Gastroesophageal sphincter (tissue), 4 donors: ENCODE data around the gene SLC39A6. TPM values are rescaled to one million over a fixed set of nuclear protein-coding genes. Genes with fewer than 3 reads are reported as not detected.

Experiments used
- ATAC-seq: fragments of 150-250 bp; one replicate; pipeline ENCODE4 v1.9.1; 2016; ENCODE audit warnings: mild to moderate bottlenecking, moderate library complexity
- H3K27ac ChIP-seq, 4 donors: fragments of 200-600 bp; sonication (generic) in 3 of 4; 1 replicate in 3 of 4; 2 replicates in 1 of 4; pipeline ENCODE4 v1.5.1; 2016 to 2019
- H3K27me3 ChIP-seq: fragments of 200-600 bp; sonication (generic); one replicate; pipeline ENCODE4 v1.5.1; 2019
- H3K36me3 ChIP-seq, 2 donors: fragments of 200-600 bp; sonication (generic); one replicate each; pipeline ENCODE4 v1.5.1; 2019; ENCODE audit warnings: control low read depth in 1 of 2
- H3K4me1 ChIP-seq, 3 donors: fragments of 200-600 bp; sonication (generic); 1 replicate in 2 of 3; 2 replicates in 1 of 3; pipeline ENCODE4 v1.5.1; 2016 to 2019; ENCODE audit warnings: control low read depth in 2 of 3
- H3K4me3 ChIP-seq, 2 donors: fragments of 200-600 bp; sonication (generic); one replicate each; pipeline ENCODE4 v1.5.1; 2019; ENCODE audit warnings: mild to moderate bottlenecking in 1 of 2, moderate library complexity in 1 of 2
- H3K9me3 ChIP-seq, 3 donors: fragments of 200-600 bp; sonication (generic); one replicate each; pipeline ENCODE4 v1.5.1; 2017 to 2019; ENCODE audit warnings: control low read depth in 2 of 3
- CTCF ChIP-seq, 4 experiments: fragments of 200-600 bp in 2 of 4; fragments of 450-650 bp in 2 of 4; sonication (generic) in 1 of 4; IDR thresholded peaks; one replicate each; pipeline ENCODE4 v1.5.1; 2017 to 2019; ENCODE audit warnings: antibody characterized with exemption in 4 of 4, mild to moderate bottlenecking in 2 of 4, moderate library complexity in 2 of 4
- EP300 ChIP-seq: sonication (generic); formaldehyde crosslinking; IDR thresholded peaks from one replicate; pipeline ENCODE4 v1.6.1; 2017; ENCODE audit warnings: antibody characterized with exemption, mild to moderate bottlenecking
- POLR2A ChIP-seq, 2 donors: fragments of 450-650 bp; IDR thresholded peaks; one replicate each; pipeline ENCODE4 v1.6.1; 2017; ENCODE audit warnings: antibody characterized with exemption in 2 of 2, mild to moderate bottlenecking in 2 of 2, moderate library complexity in 1 of 2
- POLR2AphosphoS5 ChIP-seq: sonication (generic); formaldehyde crosslinking; IDR thresholded peaks from one replicate; pipeline ENCODE4 v1.6.1; 2017; ENCODE audit warnings: antibody characterized with exemption
- WGBS, 2 donors: methylation state at CpG; one replicate each; pipeline ENCODE4 v1.1.5; 2018; ENCODE audit warnings: low coverage in 1 of 2; 5-methylcytosine and 5-hydroxymethylcytosine counted together
- total RNA-seq, 4 donors: library from RNA; depleted of rRNA; stranded (reverse); fragments of >200 nt; gene quantifications; one replicate each; pipeline ENCODE4 v1.1.0, GENCODE V29; 2016

SLC39A6 gene
- total RNA-seq, 4 donors from 2014 or later = 24.1 to 49.2 (median 36.5) TPM

- Histone ChIP-seq H3K27ac (no peak overlapping the region), H3K4me3 (no peak overlapping the region), H3K36me3 (peaks cover 12 to 98% of the 10 kb centered on the region in 2 donors), H3K27me3 (no peaks in the 10 kb centered on the region), H3K9me3 (no peaks in the 10 kb centered on the region), H3K4me1 (peaks cover 0 to 11% (median 0%) of the 10 kb centered on the region in 3 donors)
- ATAC-seq = no peak
- 82 to 87% methylated on average over 3 of the region's 4 CpGs for whole genome bisulfite sequencing, 2 donors
- TF ChIP-seq CTCF (IDR thresholded peaks at IDR 0.05) = no peak
- no peak for TF ChIP-seq EP300
- no peak for TF ChIP-seq POLR2A (IDR thresholded peaks at IDR 0.05)
Observed at GRCh38 chr18:36160959-36161371, 31.8 kb upstream of the SLC39A6 start.

DNA sequence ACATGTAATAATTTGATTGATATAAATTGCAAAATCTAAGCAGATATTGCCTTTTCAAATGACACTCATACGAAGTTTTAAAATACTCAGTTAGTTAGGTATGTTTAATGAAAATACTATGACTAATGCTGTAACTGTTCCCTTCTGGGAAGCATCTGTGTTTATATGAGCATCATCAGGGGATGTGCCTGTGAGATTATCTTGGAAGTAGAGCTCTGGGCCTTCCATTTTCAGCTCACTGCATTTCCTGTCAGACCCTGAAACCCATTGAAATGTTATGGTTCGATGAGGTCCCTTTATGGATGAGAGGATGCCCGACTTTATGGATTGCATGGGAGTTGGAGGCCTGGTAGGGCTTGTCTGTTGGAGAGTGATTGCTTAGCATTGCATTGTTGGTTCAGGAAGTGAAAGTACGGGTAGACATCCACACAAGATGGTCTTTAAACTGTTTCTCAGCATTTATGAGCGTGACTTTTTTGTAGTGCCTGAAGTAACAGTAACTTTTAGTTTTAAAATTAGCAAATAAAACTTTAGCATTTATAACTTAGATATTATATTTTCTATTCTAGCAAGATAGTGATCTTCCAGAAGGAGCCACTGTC lies 29.2 kb upstream of the SLC39A6 start:
- H3K4me3 ChIP-seq = no peak overlapping the region
- 74% methylated on average over 4 to 5 of the region's 5 CpGs for WGBS, 2 donors
- TF ChIP-seq POLR2A (IDR thresholded peaks at IDR 0.05) (no peak), POLR2AphosphoS5 (peak; percentile 37)
- peak overlapping the region in 2 of 4 donors; percentile 18 to 19 for H3K27ac ChIP-seq
- no peaks in the 10 kb centered on the region for H3K27me3 ChIP-seq
- H3K36me3 ChIP-seq = peaks cover 12 to 97% of the 10 kb centered on the region in 2 donors
- H3K4me1 ChIP-seq = peaks cover 0 to 11% (median 0%) of the 10 kb centered on the region in 3 donors
- H3K9me3 ChIP-seq = no peaks in the 10 kb centered on the region
- ATAC-seq = no peak

- Histone ChIP-seq H3K27ac (peak overlapping the region in 3 of 4 donors; percentile 16 to 41 (median 19)), H3K36me3 (peaks cover 12 to 99% of the 10 kb centered on the region in 2 donors), H3K4me1 (peaks cover 0 to 11% (median 0%) of the 10 kb centered on the region in 3 donors), H3K4me3 (no peak overlapping the region), H3K27me3 (no peaks in the 10 kb centered on the region), H3K9me3 (no peaks in the 10 kb centered on the region)
- no peak for TF ChIP-seq POLR2AphosphoS5
- TF ChIP-seq POLR2A (IDR thresholded peaks at IDR 0.05) = no peak
- ATAC-seq = no peak
Observed at GRCh38 chr18:36157441-36157840, 28.3 kb upstream of the SLC39A6 start.

DNA sequence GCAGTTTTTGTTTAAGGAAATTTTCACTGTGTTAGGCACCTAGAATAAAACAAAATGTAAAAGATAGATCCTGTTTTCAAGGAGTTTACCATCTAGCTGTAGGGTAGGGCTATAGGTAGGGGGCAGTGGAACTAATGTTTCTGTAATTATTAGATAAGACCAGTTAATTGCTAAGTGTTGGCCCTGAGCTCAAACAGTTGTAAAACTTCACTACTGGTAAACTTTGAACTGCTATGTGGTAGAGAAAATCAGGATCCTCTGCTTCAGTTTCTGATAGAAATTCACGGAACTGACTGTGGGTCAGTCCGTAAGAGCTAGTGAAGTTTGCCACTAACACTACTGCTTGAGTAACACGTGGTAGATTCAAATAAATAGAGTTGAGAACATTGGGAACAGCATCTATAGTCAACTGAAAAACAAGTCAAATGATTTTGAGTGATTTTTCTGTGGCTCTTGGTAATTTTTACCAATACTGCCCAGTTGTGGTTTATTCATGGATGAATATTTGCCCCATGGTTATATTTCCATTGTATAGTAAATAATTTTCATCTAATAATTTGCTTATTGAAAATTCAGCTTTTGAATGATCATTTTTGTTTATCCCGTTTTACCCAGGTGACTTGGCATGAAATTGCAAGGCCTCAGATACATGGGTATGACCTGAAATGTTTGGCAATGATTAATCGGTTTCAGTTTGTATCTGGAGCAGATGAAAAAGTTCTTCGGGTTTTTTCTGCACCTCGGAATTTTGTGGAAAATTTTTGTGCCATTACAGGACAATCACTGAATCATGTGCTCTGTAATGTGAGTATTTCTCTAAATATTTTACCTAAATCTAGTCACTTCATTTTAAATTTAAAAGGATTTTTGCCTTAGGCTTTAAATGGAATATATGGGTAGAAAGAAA lies 27.0 kb upstream of the SLC39A6 start:
- Histone ChIP-seq H3K4me3 (no peak overlapping the region), H3K27ac (no peak overlapping the region), H3K9me3 (no peaks in the 10 kb centered on the region), H3K4me1 (peaks cover 0 to 11% (median 0%) of the 10 kb centered on the region in 3 donors), H3K36me3 (peaks cover 6 to 99% of the 10 kb centered on the region in 2 donors), H3K27me3 (no peaks in the 10 kb centered on the region)
- TF ChIP-seq CTCF (IDR thresholded peaks at IDR 0.05) = no peak
- no peak for ATAC-seq
- 93 to 95% methylated on average over 6 to 7 of the region's 7 CpGs for WGBS, 2 donors

DNA sequence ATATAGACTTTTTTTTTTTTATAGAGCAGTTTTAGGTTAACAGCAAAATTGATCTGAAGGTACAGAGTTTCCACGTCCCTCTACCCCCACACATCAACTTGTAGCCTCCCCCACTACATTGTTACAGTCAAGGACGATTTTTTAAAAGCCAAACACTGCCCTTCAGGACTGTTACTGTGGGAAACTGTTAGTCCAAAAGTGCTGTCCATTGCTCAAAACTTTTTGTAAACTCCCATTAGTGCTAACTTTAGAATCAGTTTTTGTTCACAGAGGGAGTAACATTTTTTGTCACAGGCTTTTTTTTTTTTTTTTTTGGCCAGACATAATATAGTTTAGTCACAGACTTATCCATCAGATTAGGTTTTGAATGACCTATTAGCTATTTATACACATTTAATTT lies 24.6 kb upstream of the SLC39A6 start:
- no peaks in the 10 kb centered on the region for H3K27me3 ChIP-seq
- H3K36me3 ChIP-seq = peaks cover 0 to 99% of the 10 kb centered on the region in 2 donors
- H3K27ac ChIP-seq = no peak overlapping the region
- H3K9me3 ChIP-seq = no peaks in the 10 kb centered on the region
- no peak overlapping the region for H3K4me3 ChIP-seq
- WGBS, 2 donors = 44 to 49% methylated on average over 2 of the region's 2 CpGs
- peaks cover 0 to 11% (median 0%) of the 10 kb centered on the region in 3 donors for H3K4me1 ChIP-seq
- TF ChIP-seq POLR2A (IDR thresholded peaks at IDR 0.05) = no peak
- TF ChIP-seq EP300 = no peak
- no peak for TF ChIP-seq CTCF (IDR thresholded peaks at IDR 0.05)
- TF ChIP-seq POLR2AphosphoS5 = no peak
- ATAC-seq = no peak
